Measurements from ENCODE around the gene PAPSS1.
"Not testable (repeated sequence)": the region's sequence is repeated elsewhere in the genome, so short reads cannot be mapped to it uniquely, and the experiment has no call there.

The PAPSS1 gene

DNA sequence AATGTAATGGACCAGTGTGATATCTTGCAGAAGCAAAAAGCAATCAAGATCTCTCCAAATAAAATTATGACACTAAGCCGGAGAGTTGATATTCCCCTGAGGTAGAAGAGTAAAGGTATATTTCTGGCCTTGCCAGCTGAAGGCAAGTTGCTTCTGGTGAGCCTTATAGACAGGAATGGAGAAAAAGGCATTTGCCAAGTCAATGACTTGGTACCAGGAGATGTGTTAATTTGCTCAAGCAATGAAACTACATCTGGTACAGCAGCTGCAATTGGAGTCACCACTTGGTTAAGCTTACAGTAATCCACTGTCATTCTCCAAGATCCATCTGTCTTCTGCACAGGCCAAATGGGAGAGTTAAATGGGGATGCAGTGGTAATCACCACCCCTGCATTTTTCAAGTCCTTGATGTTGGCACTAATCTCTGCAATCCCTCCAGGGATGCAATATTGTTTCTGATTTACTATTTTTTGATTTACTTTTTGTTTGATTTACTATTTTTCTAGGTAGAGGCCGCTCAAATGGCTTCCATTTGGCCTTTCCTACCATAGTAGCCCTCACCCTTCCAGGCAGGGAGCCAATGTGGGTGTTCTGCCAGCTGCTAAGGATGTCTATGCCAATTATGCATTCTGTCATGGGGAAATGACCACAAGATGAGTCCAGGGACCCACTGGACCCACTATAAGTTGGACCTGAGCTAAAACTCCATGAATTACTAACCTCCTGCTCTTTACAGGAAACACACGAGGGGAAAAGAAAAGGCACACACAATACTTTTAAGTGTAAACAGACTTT lies 6.3 kb upstream of the PAPSS1 start:
- DNase-seq (ENCODE audit: low read depth, low spot score): not testable (repeated sequence)

DNA sequence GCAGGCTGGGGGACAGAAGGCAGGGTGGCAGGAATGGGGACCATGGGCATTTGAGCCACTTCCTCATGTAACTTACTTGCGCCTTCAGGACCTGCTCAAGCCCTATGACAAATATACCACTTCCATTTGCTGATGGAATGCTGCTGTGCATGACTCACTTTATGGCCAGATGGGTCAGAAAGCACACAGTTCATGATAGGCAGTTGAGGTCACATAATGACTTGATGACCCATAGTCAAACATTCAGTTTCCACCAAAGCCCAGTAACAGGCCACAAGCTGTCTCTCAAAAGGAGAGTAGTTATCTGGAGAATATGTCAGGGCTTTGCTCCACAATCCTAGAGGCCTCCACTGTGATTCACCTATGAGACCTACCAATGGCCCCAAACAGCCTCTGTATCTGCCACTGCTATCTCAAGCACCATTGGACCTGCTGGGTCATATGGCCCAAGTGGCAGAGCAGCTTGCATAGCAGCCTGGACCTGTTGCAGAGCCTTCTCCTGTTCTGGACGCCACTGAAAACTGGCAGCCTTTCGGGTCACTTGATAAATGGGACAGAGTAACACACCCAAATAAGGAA lies 5.3 kb upstream of the PAPSS1 start:
- no peak for DNase-seq (ENCODE audit: low read depth, low spot score)

DNA sequence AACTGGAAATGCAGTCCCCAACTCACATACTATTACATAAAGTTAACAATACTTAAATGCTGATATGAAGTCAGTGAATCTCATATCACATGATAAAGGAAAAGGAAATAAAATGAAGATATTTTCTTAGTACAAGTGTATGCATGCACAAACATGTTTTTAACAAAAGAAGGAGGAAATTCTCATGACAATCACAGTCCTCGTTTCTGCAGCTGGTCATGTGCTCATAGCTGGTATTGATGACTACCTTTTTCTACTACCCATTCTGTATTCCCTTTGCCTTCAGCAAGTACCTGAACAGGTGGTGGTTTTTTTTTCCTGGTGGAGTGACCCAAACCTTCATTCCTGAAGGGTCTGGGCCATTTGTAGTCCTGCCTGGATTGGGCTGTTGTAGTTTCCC lies 3.3 kb upstream of the PAPSS1 start:
- DNase-seq (ENCODE audit: low read depth, low spot score): not testable (repeated sequence)

DNA sequence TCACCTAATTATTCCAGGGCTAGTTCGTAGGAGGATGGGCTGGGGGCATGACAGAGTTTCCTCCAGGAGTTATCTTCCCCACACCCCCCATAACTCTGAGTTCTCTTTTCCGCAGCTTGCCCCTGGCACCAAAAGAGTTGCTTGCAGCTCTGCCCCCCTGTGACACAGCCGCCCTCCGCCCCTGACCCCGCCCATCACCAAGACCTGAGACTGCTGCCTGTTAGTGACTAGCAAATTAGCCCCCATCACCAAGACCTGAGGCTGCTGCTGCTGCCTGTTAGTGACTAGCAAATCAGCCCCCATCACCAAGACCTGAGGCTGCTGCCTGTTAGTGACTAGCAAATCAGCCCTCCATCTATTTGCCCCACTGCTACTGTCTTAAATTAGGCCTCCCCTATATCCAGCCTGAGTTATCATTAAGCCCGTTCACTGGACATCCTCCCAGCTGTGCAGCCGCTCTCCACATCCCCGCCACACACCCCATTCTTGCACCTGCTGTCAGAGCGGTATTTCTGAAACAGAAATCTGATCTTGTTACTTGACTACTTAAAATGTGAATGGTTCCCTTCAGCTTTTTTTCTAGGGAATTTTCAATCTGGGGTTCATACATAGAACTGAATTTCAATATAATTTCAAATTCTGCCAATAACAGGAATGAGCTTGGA lies 1.5 kb upstream of the PAPSS1 start:
- DNase-seq (ENCODE audit: low read depth, low spot score): peak; percentile 20

DNA sequence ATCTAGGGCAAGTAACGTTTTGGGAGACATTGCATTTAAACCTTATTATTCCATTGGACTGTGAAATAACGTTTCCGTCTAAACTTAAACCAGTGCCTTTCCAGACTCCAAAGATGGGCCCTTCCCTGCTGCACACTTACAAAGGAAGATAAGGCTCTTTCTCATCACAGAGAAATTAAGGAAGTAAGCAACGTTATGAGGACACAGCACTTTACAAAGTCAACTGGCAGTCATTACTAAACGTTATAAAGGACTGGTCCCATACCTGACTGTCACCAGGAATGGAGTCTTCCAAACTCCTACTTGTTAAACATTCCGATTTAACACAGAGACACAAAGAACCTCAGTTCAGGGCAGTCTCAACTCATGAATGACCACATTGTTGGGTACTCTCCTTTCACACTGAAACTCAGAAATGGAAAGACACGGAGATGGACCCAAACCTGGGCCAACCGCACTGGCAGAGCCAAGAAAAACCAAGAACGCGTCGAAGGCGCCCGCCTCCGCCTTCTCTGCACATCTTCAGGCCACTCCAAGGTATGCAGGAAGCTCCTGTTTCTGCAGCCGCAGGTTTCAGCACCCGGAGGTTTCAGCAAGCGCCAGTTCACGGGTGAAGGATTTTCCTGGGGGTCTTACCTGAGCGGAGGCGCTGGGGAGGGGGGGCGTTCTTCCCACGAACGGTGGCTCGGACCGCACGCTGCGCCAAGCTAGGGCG lies 670 bp downstream of the PAPSS1 start:
- DNase-seq (ENCODE audit: low read depth, low spot score): no peak

DNA sequence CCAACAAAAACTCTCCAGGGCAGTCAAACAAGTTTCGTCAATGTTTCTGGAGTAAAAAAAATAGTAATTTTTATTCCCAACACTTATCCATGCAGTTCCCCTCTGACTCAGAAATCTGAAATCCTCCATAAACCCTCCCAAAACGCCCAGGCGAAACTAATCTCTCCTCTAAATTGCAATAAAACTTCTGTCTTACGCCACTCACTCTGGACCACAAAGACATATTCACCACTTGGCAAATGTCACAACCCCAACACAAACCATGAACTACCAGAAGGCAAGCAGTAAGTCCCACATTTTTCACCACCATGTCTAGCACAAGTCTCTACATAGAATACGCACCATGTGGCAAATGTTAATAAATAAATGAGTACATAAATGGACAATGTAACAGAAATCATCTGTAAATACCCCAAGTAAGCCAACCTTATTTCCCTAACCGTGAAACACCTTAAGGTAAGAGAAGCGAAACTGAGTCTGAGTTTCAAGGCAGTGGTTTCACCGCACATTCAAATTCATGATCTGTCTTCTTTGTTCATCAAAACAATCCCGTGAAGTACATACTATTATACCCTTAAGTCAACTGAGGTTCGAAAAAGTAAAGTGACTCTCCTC lies 1.6 kb downstream of the PAPSS1 start:
- no peak for DNase-seq (ENCODE audit: low read depth, low spot score)

DNA sequence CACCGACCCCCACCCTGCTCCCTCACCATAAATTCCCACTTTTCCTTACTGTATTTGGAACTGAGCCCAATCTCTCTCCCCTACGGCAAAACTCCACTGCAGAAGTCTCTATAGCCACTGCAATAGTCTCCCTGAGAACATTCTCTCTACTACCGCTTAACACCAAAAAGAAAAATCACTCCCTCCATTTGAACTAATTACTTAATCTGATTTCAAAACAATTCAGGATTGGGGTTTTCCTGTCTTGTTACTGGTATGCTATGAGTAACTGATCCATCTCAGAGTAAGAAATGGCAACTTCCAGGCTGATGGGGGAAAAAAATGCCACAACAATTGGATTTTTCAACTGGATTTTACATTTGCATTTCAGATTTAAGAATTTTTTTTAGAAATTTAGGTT lies 5.8 kb downstream of the PAPSS1 start:
- DNase-seq (ENCODE audit: low read depth, low spot score): no peak

DNA sequence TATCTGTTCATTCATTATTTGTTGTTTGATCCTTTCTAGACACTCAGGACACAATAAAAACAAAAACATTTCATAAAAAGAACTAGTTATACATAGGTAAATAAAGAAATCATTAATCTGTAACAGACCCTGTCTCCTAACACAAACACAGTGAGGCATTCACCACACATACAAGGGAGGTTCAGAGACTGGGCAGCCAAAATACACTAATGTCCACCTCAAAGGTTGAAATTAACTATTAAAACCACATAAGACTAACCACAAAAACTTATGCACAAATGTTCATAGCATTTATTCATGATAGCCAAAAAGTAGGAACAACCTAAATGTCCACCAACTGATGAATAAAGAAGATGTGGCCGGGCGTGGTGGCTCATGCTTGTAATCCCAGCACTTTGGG lies 7.8 kb downstream of the PAPSS1 start:
- DNase-seq (ENCODE audit: low read depth, low spot score): no peak

DNA sequence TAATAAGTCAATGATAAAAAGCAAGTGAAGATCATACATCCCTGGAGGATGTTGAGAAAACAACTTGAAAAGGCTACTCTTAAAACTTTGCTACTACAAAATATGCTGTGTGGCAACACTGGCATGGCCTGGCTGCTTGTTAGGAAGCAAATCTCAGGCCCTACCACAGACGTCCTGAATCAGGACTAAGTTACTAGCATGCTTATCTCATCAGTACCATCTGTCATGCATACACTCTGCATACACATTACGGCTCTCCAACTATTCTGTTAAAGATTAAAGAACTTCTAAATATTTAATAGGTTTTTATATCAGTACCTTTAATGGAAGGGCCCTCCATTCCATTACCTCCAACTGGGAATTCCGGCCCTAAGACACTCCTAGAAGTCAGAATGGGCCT lies 8.2 kb downstream of the PAPSS1 start:
- DNase-seq (ENCODE audit: low read depth, low spot score): no peak

DNA sequence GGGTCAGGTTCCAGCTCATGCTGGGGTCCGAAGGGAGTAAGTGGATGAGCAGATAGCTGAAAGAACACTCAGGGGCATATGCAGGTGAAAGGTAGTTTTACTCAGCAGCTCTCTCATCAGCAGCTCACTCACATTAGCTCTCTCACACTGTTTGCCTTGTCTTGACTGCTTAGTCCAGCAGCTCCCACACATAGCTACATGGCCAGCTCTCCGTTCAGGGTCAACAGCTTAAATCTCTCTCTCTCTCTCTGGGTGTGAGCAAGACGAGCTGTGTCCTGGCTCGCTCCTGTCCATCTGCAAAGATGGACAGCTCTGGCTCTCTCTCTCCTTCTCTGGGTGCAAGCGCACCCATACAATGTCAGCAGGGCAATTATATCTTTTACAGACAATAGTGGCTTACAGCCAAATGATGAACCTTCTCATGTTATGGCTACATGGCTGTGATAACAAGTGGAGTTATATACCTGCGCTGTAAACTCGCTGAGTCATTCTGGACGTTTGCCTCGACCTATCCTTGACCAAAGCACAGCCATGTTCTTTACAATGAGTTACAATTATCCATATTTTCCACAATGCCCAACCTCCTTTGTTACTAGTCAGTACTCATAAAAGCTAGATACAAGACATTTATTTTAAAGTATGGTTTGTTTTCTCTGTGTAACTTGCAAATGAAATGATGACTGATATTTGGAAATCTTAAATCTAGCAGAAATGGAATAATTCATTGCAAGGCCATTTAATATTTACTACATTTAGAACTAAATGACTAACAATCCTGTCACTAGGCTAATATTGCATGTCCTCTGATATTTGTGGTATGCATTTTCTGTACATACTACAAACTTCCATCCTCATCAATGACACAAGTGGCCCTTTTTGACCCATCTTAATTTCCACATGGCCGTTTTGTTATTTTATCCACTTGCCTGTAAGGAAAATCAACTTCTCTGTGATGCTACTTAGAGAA lies 9.3 kb downstream of the PAPSS1 start:
- DNase-seq (ENCODE audit: low read depth, low spot score): no peak

DNA sequence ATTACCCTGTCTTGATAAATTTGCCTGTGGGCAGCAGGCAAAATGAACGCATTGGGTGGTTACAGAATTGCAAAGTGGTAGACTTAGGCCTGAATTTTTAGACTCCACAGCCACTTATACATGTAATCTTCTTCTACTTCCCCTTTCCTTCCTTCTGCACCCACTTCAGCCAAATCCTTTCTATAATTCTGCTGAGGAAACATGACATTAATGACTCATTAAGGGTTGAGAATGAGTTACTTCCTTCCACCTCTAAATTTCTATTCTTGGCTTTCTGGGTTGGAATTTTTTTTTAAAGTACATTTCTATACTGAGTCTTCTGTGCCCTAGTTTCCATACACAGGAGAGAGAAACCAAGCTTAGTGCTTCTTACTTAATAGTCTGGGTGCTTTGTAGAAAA lies 10.1 kb downstream of the PAPSS1 start:
- DNase-seq (ENCODE audit: low read depth, low spot score): no peak

DNA sequence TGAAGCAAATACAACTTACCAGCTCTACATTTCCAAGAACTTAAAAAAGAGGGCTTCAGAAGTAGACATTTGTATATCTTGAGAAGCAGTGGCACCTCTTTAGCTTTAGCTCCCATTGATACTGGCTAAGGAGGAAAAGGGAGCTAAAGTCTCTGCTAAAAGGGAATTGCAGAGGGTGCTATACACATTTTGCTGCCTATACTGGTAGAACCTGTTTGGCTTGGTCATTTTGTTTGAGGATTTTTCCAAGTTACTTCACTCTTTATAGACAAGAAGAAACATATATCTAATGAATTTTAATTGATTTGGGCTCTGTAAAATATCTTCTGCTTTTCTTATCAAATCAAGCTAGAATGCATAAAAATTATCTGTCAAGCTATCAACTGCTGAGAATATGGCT lies 11.8 kb downstream of the PAPSS1 start:
- DNase-seq (ENCODE audit: low read depth, low spot score): no peak

DNA sequence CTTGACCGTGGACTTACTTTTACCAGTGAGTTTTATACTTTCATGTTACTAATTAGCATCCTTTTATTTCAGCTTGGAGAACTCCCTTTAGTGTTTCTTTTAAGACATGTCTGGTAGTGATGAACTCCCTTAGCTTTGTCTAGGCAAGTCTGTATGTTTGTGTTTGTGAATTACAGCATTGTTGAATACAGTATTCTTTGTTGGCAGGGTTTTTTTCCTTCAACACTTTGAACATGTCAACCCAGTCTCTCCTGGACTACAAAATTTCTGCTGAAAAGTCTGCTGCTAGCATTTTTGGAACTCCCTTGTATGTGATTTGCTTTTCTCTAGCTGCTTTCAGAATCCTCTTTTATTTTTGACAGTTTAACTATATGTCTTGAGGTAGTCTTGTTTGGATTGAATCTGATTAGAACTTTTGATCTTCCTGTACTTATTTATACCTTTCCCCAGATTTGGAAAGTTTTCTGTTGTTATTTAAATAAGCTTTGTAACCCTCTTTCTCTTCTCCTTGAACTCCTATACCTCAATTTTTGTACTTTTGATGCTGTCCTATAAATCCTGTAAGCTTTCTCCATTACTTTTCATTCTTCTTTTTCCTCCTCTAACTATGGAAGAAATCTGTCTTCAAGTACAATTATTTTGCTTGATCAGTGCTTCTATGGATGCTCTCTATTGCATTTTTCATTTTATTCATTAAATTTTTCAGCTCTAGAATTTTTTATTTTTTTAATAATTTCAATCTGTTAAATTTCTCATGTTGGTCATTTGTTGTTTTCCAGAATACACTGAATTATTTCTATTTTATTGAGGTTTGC lies 14.1 kb downstream of the PAPSS1 start:
- no peak for DNase-seq (ENCODE audit: low read depth, low spot score)

DNA sequence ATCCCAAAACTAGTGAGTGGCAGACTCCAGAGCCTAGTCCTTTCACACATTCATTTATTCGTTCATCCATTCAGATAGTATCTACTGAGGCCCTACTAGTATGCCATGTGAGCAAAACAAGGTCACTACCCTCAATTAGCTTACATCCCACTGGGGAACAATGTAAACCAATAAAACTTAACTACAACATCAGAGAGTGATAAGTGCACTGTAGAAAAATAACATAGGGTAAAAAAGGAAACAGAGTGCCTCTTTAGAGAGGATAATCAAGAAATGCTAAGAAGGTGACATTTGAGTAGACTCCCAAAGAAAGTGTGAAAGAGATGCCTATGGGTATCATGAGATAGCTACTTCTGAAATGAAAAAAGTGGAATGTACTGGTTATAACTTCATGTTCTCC lies 18.5 kb downstream of the PAPSS1 start:
- no peak for DNase-seq (ENCODE audit: low read depth, low spot score)

DNA sequence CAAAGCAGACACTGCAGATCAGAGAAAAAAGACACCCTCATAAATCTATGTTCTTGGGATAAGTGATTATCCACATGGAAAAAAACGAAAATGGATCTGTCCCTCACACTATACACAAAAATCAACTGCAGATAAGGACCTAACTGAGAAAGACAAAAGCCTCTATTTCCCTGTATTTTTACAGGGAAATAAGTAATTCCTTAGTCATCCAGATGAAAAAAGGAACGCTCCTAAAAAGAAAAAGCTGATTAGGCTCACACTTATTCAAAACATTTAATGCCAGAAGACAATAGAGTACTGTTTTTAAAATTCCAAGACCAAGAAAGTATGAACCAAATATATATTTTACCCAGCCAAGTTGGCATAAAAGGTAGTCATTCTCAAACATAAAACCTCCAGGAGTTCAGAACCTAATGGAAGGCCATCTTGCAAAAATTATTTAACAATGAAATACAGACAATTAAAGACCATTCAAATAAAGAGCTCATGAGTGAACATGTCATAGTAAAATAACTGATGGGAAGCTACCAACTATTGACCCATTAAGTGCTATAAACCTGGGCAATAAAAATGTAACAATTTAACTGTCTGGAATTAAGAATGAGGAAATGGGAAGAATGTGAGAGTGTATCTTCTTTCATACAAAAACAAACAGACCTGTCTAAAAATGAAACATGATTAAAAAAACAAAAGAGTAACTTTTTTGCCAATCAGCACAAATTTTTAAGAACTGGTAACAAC lies 20.4 kb downstream of the PAPSS1 start:
- no peak for DNase-seq (ENCODE audit: low read depth, low spot score)

DNA sequence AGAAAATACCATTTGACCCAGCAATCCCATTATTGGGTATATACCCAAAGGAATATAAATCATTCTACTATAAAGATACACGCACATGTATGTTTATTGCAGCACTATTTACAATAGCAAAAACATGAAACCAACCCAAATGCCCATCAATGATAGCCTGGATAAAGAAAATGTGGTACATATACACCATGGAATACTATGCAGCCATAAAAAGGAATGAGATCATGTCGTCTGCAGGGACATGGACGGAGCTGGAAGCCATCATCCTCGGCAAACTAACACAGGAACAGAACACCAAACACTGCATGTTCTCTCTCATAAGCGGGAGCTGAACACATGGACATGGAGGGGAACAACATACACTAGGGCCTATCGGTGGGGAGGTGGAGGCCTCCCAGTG lies 23.8 kb downstream of the PAPSS1 start:
- not testable (repeated sequence) for DNase-seq (ENCODE audit: low read depth, low spot score)

DNA sequence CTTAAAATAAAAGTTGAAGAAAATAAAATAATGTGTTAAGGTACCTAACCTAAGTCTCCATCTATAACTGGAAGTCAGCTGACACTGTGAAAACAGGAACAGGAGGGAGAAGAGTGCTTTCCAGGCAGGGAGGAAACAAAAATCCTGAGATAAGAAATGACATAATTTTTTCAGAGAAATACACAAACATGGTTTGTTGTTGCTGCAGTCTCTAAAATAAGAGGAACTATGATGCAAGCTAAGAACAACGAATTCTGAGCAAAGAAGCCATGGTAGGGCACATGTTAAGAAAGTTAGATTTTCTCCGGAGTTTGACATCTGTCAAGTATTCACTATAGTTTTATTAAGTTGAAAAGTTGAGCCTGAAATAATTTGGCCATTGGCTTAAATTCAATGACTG lies 26.9 kb downstream of the PAPSS1 start:
- DNase-seq (ENCODE audit: low read depth, low spot score): no peak

DNA sequence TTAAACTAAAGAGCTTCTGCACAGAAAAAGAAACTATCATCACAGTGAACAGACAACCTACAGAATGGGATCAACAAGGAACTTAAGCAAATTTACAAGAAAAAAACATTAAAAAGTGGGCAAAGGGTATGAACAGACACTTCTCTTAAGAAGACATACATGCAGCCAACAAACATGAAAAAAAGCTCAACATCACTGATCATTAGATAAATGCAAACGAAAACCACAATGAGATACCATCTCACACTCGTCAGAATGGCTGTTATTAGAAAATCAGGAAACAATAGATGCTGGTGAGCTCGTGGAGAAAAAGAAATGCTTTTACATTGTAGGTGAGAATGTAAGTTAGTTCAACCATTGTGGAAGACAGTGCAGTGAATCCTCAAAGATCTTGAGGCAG lies 27.8 kb downstream of the PAPSS1 start:
- DNase-seq (ENCODE audit: low read depth, low spot score): no peak

DNA sequence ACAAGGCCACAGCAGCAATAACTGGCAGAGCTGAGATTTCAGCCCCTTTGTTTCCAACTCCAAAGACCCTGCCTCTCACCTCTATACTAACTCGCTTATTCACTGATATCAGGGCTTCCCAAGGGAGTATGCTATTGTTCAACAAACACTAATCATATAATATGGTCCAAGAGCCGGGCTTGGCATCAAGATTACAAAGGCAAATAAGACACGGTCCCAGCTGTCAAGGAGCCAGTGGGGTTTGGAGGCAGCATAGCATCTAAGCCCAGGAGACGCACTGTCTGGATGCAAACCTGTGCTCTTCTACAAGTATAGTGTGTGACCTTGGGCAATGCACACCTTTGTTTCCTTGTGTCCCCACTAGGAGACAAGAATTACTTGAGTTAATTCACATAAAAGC lies 28.7 kb downstream of the PAPSS1 start:
- no peak for DNase-seq (ENCODE audit: low read depth, low spot score)
